Activated CD8-positive, alpha-beta T cell treated with anti-CD3 and anti-CD28 coated beads, Interleukin-2, amount 10 ng/mL, durations not matched to agents 7 days and 5 days (primary cell): ENCODE measurements around the gene EIF5. TPM values are rescaled to one million over a fixed set of nuclear protein-coding genes. Genes with fewer than 3 reads are reported as not detected.
A peak's percentile ranks its signal among the peaks of the same experiment; 100 is the strongest.

Experiments used
- ATAC-seq: fragments of 150-1000 bp; cut with Tn5 transposase; one replicate; pipeline ENCODE4 v1.10.0; 2021; ENCODE audit warnings: moderate library complexity
- CTCF ChIA-PET: fragments of 350-600 bp; sonication (Branson Sonifier 250); formaldehyde crosslinking; loops from one replicate; lab custom pipeline; 2021; ENCODE audit warnings: antibody characterized with exemption; lab: Charles Lee
- POLR2A ChIA-PET: fragments of 350-600 bp; sonication (Branson Sonifier 250); formaldehyde crosslinking; loops from one replicate; lab custom pipeline; 2021; ENCODE audit warnings: antibody characterized with exemption; lab: Charles Lee
- DNase-seq: peaks from one replicate; pipeline ENCODE4 v3.0.0-alpha.2; 2020
- H3K27ac Mint-ChIP-seq: one replicate; pipeline ENCODE4 v1.8.0; 2021; ENCODE audit warnings: mild to moderate bottlenecking, mixed read lengths
- H3K27me3 Mint-ChIP-seq: one replicate; pipeline ENCODE4 v1.8.0; 2021; ENCODE audit warnings: low read depth, mixed read lengths
- H3K36me3 Mint-ChIP-seq: one replicate; pipeline ENCODE4 v1.8.0; 2021; ENCODE audit warnings: low read depth, mixed read lengths
- H3K4me1 Mint-ChIP-seq: one replicate; pipeline ENCODE4 v1.8.0; 2021; ENCODE audit warnings: low read depth, mixed read lengths
- H3K4me3 Mint-ChIP-seq: one replicate; pipeline ENCODE4 v1.8.0; 2021; ENCODE audit warnings: mild to moderate bottlenecking, mixed read lengths
- H3K9me3 Mint-ChIP-seq: one replicate; pipeline ENCODE4 v1.8.0; 2022; ENCODE audit warnings: mixed read lengths; ENCODE audit not compliant: insufficient read depth
- total RNA-seq, 2 experiments: library from RNA; stranded (reverse); gene quantifications; one replicate each; pipeline ENCODE4 v1.2.3, GENCODE V29; 2021

Gene EIF5
- total RNA-seq, 2 experiments from 2014 or later: 240 to 241 TPM

DNA sequence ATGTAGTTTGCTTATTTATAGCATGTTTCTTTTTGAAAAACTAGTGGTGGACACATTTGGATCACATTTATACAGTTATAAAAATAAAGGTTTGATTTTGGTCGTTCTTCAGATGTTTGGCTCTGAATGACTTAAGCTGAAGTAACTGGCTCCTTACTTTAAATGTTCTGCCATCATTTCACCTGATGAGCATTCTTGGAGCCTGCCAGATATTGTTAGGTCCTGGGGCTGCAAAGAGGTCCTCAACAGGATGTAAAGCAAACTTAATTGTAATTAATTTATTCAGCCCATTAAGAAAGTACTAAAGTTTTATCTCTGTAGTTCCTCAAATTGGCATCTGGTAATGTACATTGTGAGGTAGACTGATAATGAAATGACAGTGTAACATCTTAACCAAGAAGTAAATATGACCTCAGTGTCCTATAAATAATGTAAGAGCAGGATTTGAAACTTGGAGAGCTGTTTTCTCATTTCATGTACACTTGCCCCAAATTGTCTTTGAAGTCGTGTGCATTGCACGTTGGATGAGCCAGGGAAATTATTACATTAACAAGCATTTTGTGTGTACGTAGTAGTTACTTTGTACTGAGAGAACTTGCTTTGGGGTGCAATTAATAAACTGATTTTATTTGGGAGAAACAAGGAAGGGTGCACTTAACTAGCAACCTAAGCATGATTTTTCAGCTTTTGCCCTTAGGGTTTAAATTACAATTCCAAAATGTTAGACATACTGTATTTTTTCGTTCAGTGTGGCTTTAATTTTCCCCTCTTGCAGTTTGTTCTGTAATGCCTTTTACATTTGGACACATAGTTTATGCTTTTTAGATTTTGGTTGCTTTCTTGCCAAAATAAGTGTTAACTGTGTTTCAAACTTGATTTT is 7.5 kb downstream of the EIF5 start:
- Mint-ChIP-seq H3K27ac (no peak overlapping the region), H3K4me1 (peaks cover 22% of the 10 kb centered on the region), H3K9me3 (no peaks in the 10 kb centered on the region), H3K4me3 (no peak overlapping the region), H3K36me3 (peaks cover 84% of the 10 kb centered on the region), H3K27me3 (no peaks in the 10 kb centered on the region)
- ChIA-PET POLR2A (interaction anchor here (1.1 kb wide), 1 partner anchor 74 kb away, joined by 4 read pairs; no protein-coding TSS in a partner anchor), CTCF (interaction anchor here (1.2 kb wide), 1 partner anchor 49 kb away, joined by 3 read pairs; no protein-coding TSS in a partner anchor)
- no peak for DNase-seq
- no peak for ATAC-seq

DNA sequence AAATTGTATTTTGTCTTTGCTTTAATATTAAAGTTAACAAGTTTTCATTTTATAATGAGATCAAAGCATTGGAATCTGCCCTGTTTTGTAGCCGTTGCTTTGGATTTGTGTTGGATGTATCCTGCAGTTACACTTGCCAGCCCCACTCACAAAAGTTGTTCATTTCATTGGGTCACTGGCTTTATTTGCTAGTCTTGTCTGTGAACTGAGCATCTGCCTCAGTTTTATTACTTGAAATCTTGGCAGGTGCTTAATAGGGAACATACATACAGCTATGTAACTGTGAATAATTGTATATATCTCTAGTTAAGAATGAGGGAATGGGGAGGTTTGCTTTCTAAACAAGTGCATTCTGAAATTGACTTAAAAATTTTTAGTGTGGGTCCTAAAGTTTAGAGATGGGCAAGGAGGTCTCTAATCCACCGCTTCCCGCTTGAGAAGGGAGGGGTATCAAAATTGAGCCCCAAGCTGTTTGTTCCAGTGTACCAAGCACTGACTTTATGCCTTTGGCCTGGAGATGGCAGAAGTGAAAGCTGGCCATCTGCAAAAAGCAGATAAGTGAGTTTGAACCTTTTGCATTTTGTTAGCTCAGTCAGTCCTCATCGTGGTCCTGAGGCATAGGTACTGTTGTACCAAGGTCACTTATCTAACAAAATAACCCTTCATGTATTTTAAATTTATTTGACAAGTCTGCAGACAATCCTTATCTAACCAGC is 9.3 kb downstream of the EIF5 start:
- ATAC-seq (no peak), DNase-seq (no peak)
- H3K36me3 Mint-ChIP-seq: peaks cover 66% of the 10 kb centered on the region
- H3K27ac Mint-ChIP-seq: no peak overlapping the region
- H3K4me1 Mint-ChIP-seq: peaks cover 6% of the 10 kb centered on the region
- no peaks in the 10 kb centered on the region for H3K27me3 Mint-ChIP-seq
- no peak overlapping the region for H3K4me3 Mint-ChIP-seq
- CTCF ChIA-PET: interaction anchor here (0.9 to 2.1 kb wide), 5 partner anchors 9 to 50 kb away, joined by 3 to 8 read pairs (median 4); partner anchors contain the start of gene EIF5
- POLR2A ChIA-PET: interaction anchor here (2.0 kb wide), 1 partner anchor 9 kb away, joined by 11 read pairs; the partner anchor contains the start of gene EIF5
- H3K9me3 Mint-ChIP-seq: no peaks in the 10 kb centered on the region

DNA sequence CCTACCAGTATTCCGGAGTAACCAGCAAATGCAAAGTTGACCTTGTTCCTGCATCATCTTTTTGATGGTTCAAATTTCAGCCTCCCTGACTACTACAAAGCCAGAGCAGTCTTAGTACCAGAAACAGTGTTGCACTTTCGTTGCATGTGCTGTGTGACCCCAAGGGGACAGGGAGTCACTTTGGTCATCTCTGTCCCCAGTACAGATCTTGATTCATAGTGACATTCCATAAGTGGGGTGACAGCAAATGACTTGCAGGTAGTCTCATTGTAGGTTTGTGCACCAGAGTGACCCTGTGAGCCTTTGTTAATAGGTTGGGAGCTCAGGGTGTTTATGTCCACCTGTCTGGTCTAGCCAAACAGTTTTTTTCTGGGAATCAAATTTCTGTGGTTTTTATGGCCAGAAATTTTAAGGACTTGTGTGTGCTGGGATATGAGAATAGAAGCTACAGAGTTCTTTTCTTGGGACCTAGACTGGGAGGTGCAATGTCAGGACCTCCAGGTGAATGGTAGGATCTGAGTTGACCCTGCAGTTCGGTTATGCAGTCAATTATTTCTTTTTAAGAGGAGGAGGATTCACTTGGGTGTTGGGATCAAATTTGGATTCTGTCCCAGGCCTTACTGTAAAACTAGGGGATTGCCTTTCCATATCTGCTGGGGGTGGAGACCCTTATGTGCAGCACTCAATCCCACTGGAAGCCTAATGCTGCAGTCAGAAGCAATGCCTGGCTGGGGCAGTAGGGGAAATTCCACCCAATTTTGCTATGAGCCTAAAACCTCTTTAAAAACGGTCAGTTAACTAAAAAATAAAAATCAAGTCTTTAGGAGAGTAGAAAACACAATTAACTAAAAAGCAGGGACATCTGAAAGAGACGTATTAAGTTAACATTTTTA is 10.1 kb downstream of the EIF5 start:
- DNase-seq (no peak), ATAC-seq (no peak)
- H3K4me3 Mint-ChIP-seq: no peak overlapping the region
- H3K27me3 Mint-ChIP-seq: no peaks in the 10 kb centered on the region
- no peaks in the 10 kb centered on the region for H3K9me3 Mint-ChIP-seq
- peaks cover 2% of the 10 kb centered on the region for H3K4me1 Mint-ChIP-seq
- peaks cover 57% of the 10 kb centered on the region for H3K36me3 Mint-ChIP-seq
- H3K27ac Mint-ChIP-seq: no peak overlapping the region
- CTCF ChIA-PET: interaction anchor here (0.9 to 2.1 kb wide), 6 partner anchors 10 to 47 kb away, joined by 3 to 8 read pairs (median 6); partner anchors contain the start of gene EIF5
- POLR2A ChIA-PET: interaction anchor here (0.9 to 2.0 kb wide), 3 partner anchors 9 to 41 kb away, joined by 3 to 11 read pairs (median 5); partner anchors contain the start of genes EIF5 and MARK3

DNA sequence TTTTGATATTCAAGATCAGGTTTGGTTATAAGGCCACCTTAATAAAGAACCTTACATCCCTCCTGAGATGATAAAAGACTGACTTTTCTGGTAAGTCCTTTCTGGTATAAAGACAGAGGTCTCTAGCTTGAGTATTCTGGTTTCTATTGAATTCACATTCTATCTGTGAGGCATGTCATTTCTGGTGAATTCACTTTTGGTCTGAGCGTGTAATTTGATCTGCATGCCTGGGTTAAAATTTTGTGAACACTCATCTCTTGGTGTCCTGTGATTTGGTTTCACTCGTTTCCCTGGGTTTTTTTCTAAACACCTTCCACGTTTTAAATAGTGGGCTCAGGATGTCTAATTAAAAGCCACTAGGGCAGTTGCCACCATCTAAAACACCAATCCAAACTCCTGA is 12.2 kb downstream of the EIF5 start:
- Mint-ChIP-seq H3K27me3 (peaks cover 3% of the 10 kb centered on the region), H3K4me3 (no peak overlapping the region), H3K27ac (no peak overlapping the region), H3K4me1 (no peaks in the 10 kb centered on the region), H3K9me3 (no peaks in the 10 kb centered on the region), H3K36me3 (peaks cover 37% of the 10 kb centered on the region)
- CTCF ChIA-PET: no interaction called here
- POLR2A ChIA-PET: interaction anchor here (1.1 kb wide), 1 partner anchor 8 kb away, joined by 3 read pairs; no protein-coding TSS in a partner anchor
- ATAC-seq: no peak
- DNase-seq: no peak

DNA sequence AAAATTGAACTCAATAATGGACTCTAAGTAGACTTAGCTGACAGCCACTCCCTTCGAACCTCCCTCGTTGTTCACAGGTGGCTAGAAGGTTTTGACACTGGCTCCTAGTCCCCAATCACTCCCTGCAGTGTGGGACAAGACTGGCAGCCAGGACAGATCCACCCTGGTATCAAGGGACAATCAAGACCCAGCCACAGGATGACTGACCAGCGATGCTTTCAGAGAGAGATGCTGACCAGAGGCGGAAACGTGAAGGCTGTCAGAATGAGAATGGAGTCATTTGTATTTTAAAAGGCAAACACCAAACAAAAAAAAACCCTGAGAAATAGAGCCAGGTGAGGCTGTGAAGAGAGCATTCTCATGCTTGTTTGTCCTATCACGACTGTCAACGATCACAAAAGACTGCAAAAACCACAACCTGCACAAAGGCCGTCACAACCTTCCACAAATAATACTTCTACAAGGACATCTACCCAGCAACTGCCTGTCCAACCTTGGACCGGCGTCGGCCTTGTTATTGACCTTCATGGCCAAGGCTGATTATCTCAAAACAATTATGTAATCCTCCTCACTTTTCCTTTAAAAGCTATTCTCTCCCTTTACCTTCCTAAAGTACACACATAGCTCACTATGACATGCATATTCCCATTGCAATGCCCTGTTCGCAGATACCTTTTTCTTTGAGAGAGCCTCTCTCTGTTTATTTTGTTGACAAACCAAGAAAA is 13.2 kb downstream of the EIF5 start:
- POLR2A ChIA-PET: interaction anchor here (1.0 to 1.8 kb wide), 2 partner anchors 13 to 35 kb away, joined by 3 to 5 read pairs; partner anchors contain the start of gene EIF5
- Mint-ChIP-seq H3K4me1 (no peaks in the 10 kb centered on the region), H3K4me3 (no peak overlapping the region), H3K27me3 (peaks cover 5% of the 10 kb centered on the region), H3K9me3 (no peaks in the 10 kb centered on the region), H3K27ac (no peak overlapping the region), H3K36me3 (peaks cover 27% of the 10 kb centered on the region)
- CTCF ChIA-PET: no interaction called here
- peak; percentile 18 for ATAC-seq
- DNase-seq: no peak

DNA sequence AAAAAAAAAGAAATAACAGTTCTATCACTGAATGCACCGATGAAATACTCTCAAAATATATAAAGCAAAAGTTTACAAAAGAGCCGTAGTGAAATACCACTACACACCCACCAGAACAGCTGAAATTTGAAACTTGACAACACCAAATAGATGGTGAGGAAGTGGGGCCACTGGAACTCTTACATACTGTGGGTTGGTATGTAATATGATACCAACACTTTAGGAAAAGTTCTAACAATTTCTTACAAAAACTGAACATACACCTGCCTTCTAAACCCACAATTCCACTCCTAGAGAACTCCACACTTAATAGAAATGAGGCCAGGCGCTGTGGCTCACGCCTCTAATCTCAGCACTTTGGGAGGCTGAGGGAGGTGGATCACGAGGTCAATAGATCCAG is 14.1 kb downstream of the EIF5 start:
- no peak for ATAC-seq
- peaks cover 5% of the 10 kb centered on the region for H3K27me3 Mint-ChIP-seq
- ChIA-PET CTCF (no interaction called here), POLR2A (interaction anchor here (1.0 to 1.8 kb wide), 2 partner anchors 14 to 35 kb away, joined by 3 to 5 read pairs; partner anchors contain the start of gene EIF5)
- no peak overlapping the region for H3K27ac Mint-ChIP-seq
- no peak overlapping the region for H3K4me3 Mint-ChIP-seq
- no peaks in the 10 kb centered on the region for H3K9me3 Mint-ChIP-seq
- no peaks in the 10 kb centered on the region for H3K4me1 Mint-ChIP-seq
- H3K36me3 Mint-ChIP-seq: peaks cover 19% of the 10 kb centered on the region
- no peak for DNase-seq

DNA sequence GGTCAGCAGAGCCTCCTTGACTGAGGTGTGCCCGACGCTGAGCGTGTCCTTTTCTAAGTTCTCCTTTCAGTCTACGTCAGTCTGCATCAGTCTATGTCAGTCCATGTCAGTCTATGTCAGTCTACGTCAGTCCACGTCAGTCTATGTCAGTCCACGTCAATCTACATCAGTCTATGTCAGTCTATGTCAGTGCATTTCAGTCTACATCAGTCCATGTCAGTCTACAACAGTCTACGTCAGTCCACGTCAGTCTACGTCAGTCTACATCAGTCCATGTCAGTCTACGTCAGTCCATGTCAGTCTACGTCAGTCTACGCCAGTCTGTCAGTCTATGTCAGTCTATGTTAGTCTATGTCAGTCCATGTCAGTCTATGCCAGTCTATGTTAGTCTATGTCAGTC is 15.9 kb downstream of the EIF5 start:
- ChIA-PET POLR2A (no interaction called here), CTCF (no interaction called here)
- peaks cover 1% of the 10 kb centered on the region for H3K36me3 Mint-ChIP-seq
- no peak overlapping the region for H3K4me3 Mint-ChIP-seq
- no peaks in the 10 kb centered on the region for H3K4me1 Mint-ChIP-seq
- no peak for DNase-seq
- H3K9me3 Mint-ChIP-seq: no peaks in the 10 kb centered on the region
- peaks cover 5% of the 10 kb centered on the region for H3K27me3 Mint-ChIP-seq
- no peak for ATAC-seq
- no peak overlapping the region for H3K27ac Mint-ChIP-seq

DNA sequence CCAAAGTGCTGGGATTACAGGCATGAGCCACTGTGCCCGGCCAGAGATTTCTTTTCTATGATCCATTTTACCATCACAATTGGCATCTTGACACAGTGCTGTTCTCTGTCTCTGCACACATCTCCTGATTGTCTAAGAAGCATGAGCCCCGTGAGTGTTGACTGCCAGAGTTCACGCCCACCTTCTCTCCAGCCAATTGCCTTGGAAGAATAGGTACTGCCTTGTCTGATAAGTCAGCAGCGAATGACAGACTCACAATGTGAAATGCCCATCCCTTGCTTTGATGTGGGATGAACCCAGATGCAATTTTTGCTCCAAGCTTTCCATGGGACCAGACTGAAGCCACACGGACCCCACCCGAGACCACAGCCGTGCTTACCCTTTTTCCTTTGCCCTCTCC is 19.3 kb downstream of the EIF5 start:
- DNase-seq (no peak), ATAC-seq (no peak)
- Mint-ChIP-seq H3K9me3 (no peaks in the 10 kb centered on the region), H3K4me1 (peaks cover 5% of the 10 kb centered on the region), H3K4me3 (no peak overlapping the region), H3K27me3 (peaks cover 5% of the 10 kb centered on the region), H3K27ac (no peak overlapping the region), H3K36me3 (no peaks in the 10 kb centered on the region)
- ChIA-PET CTCF (no interaction called here), POLR2A (no interaction called here)

DNA sequence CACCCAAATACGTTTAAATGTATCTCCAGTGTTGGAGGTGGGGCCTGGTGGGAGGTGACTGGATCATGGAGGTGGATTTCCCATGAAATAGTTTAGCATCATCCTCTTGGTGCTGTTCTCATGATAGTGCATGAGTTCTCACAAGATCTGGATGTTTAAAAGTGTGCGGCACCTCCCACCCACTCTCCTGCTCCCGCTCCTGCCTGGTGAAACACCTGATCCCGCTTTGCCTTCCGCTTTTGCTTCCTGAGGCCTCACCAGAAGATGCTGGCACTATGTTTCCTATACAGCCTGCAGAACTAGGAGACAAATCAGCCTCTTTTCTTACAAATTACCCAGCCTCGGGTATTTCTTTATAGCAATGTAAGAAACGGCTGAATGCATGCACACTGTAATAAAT is 20.1 kb downstream of the EIF5 start:
- ATAC-seq (no peak), DNase-seq (no peak)
- H3K27ac Mint-ChIP-seq: no peak overlapping the region
- H3K4me3 Mint-ChIP-seq: no peak overlapping the region
- ChIA-PET POLR2A (no interaction called here), CTCF (interaction anchor here (1.0 to 1.3 kb wide), 5 partner anchors 9 to 38 kb away, joined by 3 to 5 read pairs (median 3); no protein-coding TSS in a partner anchor)
- no peaks in the 10 kb centered on the region for H3K36me3 Mint-ChIP-seq
- H3K9me3 Mint-ChIP-seq: no peaks in the 10 kb centered on the region
- H3K4me1 Mint-ChIP-seq: peaks cover 5% of the 10 kb centered on the region
- peaks cover 5% of the 10 kb centered on the region for H3K27me3 Mint-ChIP-seq

DNA sequence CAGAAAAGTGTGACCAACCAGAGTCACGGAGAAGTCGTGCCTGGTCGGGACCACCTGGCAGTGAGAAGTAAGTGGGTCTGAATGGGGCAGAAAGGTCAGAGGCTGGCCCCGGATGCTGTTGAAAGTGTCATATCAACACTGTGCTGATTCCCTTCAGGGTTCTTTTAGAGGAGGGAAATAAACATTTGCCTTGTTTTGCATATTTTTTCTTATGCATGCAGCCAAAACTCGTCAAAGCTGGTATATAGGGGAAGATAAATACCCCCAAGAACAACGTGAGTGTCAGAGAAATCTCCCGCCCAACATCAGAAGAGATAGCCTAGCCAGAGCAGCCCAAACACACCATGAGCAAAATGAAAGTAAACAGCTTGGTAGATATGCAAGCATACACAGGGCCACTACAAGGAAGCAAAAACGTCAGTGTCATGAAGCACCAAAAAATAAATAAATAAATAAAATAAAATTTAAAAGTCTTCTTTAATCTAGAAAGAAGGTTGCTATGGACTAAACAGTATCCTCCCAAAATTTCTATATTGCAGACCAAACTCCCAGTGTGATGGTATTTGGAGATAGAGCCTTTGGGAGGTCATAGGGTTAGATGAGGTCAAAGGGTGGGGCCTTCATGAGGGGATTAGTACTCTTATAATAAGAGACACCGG is 22.1 kb downstream of the EIF5 start:
- Mint-ChIP-seq H3K27ac (no peak overlapping the region), H3K36me3 (no peaks in the 10 kb centered on the region), H3K4me1 (peaks cover 5% of the 10 kb centered on the region), H3K9me3 (no peaks in the 10 kb centered on the region), H3K27me3 (peaks cover 2% of the 10 kb centered on the region), H3K4me3 (no peak overlapping the region)
- DNase-seq (no peak), ATAC-seq (no peak)
- ChIA-PET POLR2A (interaction anchor here (1.8 kb wide), 1 partner anchor 23 kb away, joined by 5 read pairs; the partner anchor contains the start of gene EIF5), CTCF (interaction anchor here (0.6 kb wide), 1 partner anchor 37 kb away, joined by 3 read pairs; no protein-coding TSS in a partner anchor)
